Esophagus muscularis mucosa (tissue), 3 donors: ENCODE results near the gene SLC39A6.

Experiments used
- POLR2A ChIP-seq: fragments of 450-650 bp; IDR thresholded peaks from one replicate; pipeline ENCODE4 v1.6.1; 2017; ENCODE audit warnings: antibody characterized with exemption, moderate library complexity, mild to moderate bottlenecking, low read depth
- TF ChIP-seq, protein P1 (sequence below), 3 experiments: fragments of 200-600 bp in 2 of 3; fragments of 450-650 bp in 1 of 3; sonication (generic) in 2 of 3; IDR thresholded peaks; one replicate each; pipeline ENCODE4 v1.5.1; 2017 to 2019; ENCODE audit warnings: antibody characterized with exemption in 3 of 3, mild to moderate bottlenecking in 2 of 3, moderate library complexity in 1 of 3

- TF ChIP-seq, protein P1, sequence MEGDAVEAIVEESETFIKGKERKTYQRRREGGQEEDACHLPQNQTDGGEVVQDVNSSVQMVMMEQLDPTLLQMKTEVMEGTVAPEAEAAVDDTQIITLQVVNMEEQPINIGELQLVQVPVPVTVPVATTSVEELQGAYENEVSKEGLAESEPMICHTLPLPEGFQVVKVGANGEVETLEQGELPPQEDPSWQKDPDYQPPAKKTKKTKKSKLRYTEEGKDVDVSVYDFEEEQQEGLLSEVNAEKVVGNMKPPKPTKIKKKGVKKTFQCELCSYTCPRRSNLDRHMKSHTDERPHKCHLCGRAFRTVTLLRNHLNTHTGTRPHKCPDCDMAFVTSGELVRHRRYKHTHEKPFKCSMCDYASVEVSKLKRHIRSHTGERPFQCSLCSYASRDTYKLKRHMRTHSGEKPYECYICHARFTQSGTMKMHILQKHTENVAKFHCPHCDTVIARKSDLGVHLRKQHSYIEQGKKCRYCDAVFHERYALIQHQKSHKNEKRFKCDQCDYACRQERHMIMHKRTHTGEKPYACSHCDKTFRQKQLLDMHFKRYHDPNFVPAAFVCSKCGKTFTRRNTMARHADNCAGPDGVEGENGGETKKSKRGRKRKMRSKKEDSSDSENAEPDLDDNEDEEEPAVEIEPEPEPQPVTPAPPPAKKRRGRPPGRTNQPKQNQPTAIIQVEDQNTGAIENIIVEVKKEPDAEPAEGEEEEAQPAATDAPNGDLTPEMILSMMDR (IDR thresholded peaks at IDR 0.05) = no peak
- no peak for TF ChIP-seq POLR2A
Measured at GRCh38 chr18:36112302-36112701, 16.8 kb downstream of the SLC39A6 start.
